ENCODE data around the gene LEO1. TPM values are rescaled to one million over a fixed set of nuclear protein-coding genes. Genes with fewer than 3 reads are reported as not detected.

LEO1 gene
- total and polyA plus RNA-seq, 10 of the 15 experiments (the other 5 are each of a cell fraction or from before 2014, with no cell fraction given), result 13.6 to 50.6 (median 32.4) TPM

DNA sequence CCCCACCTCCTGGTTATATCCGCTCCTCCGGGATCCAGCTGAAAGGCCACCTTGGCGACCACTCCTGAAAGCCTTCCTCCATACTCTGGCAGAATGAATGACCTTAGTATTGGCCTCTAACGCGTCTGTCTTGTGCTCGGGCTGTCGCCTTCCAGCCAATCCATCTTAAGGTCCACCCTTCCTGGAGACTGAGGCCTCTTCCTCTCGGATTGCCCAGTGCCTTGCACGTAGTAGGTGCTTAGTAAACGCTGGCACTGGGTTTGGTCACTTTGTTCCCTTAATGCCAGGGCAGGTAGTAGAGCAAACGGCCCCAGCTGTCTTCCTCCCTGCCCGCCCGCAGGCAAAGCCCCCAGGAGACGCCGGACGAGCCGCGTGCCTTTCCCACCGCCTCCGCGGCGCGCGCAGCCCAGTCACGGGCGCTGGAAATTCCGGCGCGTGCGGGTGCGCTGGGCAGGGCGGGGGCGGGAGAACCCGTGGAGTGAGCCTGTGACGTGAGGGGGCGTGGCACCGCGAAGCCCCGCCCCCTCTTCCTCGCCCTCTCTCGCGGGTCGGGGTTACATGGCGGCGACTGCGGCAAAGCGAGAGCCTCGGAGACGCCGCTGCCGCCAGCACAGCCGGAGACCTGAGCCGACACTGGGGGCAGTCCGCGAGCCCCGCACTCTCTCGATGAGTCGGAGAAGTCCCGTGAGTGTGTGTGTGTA, 47.3 kb upstream of the LEO1 start, which contains the start of gene MAPK6 (continued):
- TF ChIP-seq, protein P1, sequence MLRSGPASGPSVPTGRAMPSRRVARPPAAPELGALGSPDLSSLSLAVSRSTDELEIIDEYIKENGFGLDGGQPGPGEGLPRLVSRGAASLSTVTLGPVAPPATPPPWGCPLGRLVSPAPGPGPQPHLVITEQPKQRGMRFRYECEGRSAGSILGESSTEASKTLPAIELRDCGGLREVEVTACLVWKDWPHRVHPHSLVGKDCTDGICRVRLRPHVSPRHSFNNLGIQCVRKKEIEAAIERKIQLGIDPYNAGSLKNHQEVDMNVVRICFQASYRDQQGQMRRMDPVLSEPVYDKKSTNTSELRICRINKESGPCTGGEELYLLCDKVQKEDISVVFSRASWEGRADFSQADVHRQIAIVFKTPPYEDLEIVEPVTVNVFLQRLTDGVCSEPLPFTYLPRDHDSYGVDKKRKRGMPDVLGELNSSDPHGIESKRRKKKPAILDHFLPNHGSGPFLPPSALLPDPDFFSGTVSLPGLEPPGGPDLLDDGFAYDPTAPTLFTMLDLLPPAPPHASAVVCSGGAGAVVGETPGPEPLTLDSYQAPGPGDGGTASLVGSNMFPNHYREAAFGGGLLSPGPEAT (IDR thresholded peaks at IDR 0.05; ENCODE audit: low read depth), result peak; percentile 78; the same call in 1 of the 2 replicates
- TF ChIP-seq ZBED1 (IDR thresholded peaks at IDR 0.05; ENCODE audit: borderline replicate concordance) (no peak), TAF1 (IDR thresholded peaks at IDR 0.05; ENCODE audit: borderline replicate concordance, low read depth, low read length) (peak; percentile 99), BHLHE40 (IDR thresholded peaks at IDR 0.05; ENCODE audit: borderline replicate concordance in 1 of 2, low read depth in 2 of 2, low read length in 1 of 2) (peak; percentile 100), NRF1 (conservative IDR thresholded peaks at IDR 0.05; ENCODE audit: low read depth, low read length) (peak; percentile 45; the same call in 1 of the 2 replicates), SP1 (IDR thresholded peaks at IDR 0.05; ENCODE audit: low read depth, low read length) (peak; percentile 87), WRNIP1 (IDR thresholded peaks at IDR 0.05; ENCODE audit: borderline replicate concordance, low read depth, low read length) (0 out of 2 replicates have a peak, but pooled peaks have one; percentile 62), CBX5 (IDR thresholded peaks at IDR 0.05; ENCODE audit: low read depth) (peak; percentile 68; the same call in 1 of the 2 replicates), EGR1 (IDR thresholded peaks at IDR 0.05; ENCODE audit: borderline replicate concordance in 1 of 2, low read depth in 2 of 2, low read length in 2 of 2) (peak; percentile 67 to 99), HDGF (IDR thresholded peaks at IDR 0.05) (no peak), TCF12 (IDR thresholded peaks at IDR 0.05; ENCODE audit: low read depth, low read length) (0 out of 2 replicates have a peak, but pooled peaks have one; percentile 18), DPF2 (IDR thresholded peaks at IDR 0.05) (peak; percentile 100), STAT1 (conservative IDR thresholded peaks at IDR 0.05) (0 out of 2 replicates have a peak, but pooled peaks have one; percentile 20), IRF4 (IDR thresholded peaks at IDR 0.05; ENCODE audit: low read depth, low read length) (no peak), MTA2 (IDR thresholded peaks at IDR 0.05; ENCODE audit: low read depth) (0 out of 2 replicates have a peak, but pooled peaks have one; percentile 13), ZNF217 (IDR thresholded peaks at IDR 0.05) (peak; percentile 91), ZNF622 (IDR thresholded peaks at IDR 0.05) (no peak), EP300 (IDR thresholded peaks at IDR 0.05; ENCODE audit: borderline replicate concordance in 1 of 2, control insufficient read depth in 1 of 2, low read depth in 2 of 2, low read length in 2 of 2) (peak in 1 of 2 experiments; percentile 61; a peak in 1 of 4 replicates)
- TF ChIP-seq, protein P2, sequence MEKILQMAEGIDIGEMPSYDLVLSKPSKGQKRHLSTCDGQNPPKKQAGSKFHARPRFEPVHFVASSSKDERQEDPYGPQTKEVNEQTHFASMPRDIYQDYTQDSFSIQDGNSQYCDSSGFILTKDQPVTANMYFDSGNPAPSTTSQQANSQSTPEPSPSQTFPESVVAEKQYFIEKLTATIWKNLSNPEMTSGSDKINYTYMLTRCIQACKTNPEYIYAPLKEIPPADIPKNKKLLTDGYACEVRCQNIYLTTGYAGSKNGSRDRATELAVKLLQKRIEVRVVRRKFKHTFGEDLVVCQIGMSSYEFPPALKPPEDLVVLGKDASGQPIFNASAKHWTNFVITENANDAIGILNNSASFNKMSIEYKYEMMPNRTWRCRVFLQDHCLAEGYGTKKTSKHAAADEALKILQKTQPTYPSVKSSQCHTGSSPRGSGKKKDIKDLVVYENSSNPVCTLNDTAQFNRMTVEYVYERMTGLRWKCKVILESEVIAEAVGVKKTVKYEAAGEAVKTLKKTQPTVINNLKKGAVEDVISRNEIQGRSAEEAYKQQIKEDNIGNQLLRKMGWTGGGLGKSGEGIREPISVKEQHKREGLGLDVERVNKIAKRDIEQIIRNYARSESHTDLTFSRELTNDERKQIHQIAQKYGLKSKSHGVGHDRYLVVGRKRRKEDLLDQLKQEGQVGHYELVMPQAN (conservative IDR thresholded peaks at IDR 0.05), result peak; percentile 57; the same call in 1 of the 2 replicates
- TF ChIP-seq, protein P3, sequence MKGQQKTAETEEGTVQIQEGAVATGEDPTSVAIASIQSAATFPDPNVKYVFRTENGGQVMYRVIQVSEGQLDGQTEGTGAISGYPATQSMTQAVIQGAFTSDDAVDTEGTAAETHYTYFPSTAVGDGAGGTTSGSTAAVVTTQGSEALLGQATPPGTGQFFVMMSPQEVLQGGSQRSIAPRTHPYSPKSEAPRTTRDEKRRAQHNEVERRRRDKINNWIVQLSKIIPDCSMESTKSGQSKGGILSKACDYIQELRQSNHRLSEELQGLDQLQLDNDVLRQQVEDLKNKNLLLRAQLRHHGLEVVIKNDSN (IDR thresholded peaks at IDR 0.05; ENCODE audit: borderline replicate concordance, extremely low read length, insufficient read depth, low read depth, low read length), result peak; percentile 52
- TF ChIP-seq, protein P4, sequence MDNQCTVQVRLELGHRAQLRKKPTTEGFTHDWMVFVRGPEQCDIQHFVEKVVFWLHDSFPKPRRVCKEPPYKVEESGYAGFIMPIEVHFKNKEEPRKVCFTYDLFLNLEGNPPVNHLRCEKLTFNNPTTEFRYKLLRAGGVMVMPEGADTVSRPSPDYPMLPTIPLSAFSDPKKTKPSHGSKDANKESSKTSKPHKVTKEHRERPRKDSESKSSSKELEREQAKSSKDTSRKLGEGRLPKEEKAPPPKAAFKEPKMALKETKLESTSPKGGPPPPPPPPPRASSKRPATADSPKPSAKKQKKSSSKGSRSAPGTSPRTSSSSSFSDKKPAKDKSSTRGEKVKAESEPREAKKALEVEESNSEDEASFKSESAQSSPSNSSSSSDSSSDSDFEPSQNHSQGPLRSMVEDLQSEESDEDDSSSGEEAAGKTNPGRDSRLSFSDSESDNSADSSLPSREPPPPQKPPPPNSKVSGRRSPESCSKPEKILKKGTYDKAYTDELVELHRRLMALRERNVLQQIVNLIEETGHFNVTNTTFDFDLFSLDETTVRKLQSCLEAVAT (IDR thresholded peaks at IDR 0.05), result peak; percentile 75; the same call in 1 of the 2 replicates
- TF ChIP-seq, protein P5, sequence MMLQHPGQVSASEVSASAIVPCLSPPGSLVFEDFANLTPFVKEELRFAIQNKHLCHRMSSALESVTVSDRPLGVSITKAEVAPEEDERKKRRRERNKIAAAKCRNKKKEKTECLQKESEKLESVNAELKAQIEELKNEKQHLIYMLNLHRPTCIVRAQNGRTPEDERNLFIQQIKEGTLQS (IDR thresholded peaks at IDR 0.05; ENCODE audit: borderline replicate concordance, extremely low read depth, low read depth, low read length), result no peak
